ENCODE data around the gene CYB5R2.

Gene CYB5R2

GRCh38 chr11:7636350-7636749, 37.0 kb downstream of the CYB5R2 start:
- no peak for DNase-seq

DNA sequence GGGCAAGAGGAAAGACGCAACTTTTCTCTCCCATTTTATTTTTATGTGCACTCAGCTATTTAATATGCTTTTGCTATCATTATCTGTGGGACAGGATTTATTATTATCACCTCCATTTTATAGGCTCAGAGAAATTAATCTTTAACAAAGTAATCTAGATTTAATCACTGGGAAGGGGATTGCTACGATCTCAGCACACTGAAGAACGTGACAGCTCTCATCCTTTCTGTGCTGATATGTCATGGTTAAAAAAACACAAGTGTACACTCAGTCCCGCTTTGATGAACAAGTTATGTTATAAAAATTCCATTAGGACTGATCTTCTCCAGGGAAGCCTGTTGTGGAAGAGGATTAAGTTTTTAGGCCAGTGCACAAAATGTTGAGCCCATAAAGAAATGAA, 37.6 kb downstream of the CYB5R2 start:
- DNase-seq: no peak

DNA sequence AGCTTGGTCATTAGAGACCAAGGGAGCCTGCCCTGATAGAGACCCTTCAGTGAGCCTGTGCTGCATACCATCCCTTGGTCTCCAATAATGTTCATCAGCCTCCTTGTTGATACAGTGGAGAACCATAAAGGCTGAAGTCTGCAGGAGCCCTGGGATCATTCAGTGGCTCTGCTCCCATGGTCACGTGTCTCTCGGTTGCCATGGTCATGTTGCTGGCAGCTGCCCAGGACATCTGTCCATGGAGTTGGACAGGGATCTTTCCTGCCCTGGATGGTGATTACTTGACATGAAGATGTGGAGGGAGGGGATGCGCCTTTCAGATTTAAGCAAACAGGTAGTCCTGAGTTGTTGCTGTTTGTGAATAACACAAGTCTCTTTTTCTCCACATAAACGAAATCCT, 38.2 kb downstream of the CYB5R2 start:
- peak; percentile 11 for DNase-seq

GRCh38 chr11:7632211-7632610, 41.1 kb downstream of the CYB5R2 start:
- DNase-seq: no peak

DNA sequence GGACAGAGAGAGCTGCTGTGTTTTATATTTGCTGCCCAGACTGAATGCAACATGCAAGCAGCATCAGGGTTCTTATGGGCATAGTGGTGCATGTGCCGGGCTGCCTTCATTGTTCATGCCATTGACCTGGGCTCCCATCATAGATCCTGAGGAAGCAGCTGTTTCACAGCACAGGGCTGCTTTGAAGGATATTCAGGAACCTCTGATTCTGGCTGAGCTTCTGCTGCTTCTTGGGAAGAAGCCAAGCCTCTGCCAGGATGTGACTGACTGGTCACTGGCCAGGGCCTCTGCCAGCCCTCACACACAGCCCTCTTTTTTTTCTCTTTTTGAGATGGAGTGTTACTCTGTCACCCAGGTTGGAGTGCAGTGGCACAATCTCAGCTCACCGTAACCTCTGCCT, 43.3 kb downstream of the CYB5R2 start:
- DNase-seq: no peak

GRCh38 chr11:7628660-7629059, 44.6 kb downstream of the CYB5R2 start:
- DNase-seq: no peak

DNA sequence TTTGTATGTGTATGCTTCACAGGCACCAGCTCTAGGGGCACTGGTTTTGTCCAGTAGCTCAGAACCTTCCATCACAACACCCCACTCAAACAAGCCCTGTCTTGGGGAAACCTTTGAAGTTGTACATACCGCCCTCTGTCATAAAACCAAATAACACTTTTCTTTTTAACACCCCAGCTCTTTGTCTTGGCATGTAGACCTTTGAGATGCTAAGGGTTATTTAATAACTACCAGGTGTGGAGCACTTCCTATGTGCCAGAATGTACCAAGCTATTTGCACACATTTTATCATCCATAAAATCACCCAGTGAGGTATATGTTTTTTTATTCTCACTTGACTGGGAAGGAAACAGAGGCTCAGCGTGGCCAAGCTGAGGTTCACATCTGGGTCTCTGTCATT, 50.6 kb downstream of the CYB5R2 start:
- no peak for DNase-seq

DNA sequence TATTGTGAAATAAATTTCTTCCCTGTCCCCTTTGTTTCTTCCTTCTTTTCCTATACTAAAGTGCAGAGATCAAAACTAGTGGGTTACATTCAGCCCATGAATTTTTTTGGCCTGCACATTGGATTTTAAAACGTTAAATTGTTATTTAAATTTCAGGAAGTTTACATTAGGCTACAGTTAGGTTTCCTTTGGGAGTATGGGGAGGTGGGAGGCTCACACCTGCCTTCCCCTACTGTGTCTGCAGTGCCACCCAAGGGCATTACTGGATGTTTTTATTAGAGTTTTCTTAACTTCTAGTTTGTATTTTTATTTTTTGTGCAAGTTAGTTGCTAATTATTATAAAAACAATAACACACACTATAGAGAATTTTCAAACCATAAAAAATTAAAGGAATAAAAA, 51.7 kb downstream of the CYB5R2 start:
- no peak for DNase-seq

- no peak for DNase-seq
Observed at GRCh38 chr11:7621090-7621489, 52.2 kb downstream of the CYB5R2 start.

GRCh38 chr11:7619322-7619721, 54.0 kb downstream of the CYB5R2 start:
- no peak for DNase-seq

DNA sequence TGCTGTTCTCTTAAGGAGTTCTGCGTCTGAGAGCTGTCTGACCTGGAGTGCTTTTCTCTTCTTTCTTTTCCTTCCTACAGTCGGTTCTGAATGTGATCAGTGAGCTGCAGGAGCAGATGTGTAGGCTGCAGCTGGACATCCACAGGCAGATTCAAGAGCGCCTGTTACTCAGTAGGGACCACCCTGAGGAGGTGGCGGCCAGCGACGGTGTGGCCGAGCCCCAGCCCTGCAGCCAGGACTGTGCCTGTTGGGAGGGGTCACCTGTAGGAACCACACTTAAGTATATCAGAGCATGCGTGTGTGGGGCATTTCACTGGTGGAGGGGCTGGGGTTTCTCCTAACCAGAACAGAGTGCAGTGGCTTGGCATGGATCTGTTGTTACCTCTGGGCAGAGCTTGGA, 56.3 kb downstream of the CYB5R2 start:
- DNase-seq: no peak

Measured in NCI-H1105 (cell line).